ENCODE measurements around the gene MRFAP1L1.

MRFAP1L1 gene

DNA sequence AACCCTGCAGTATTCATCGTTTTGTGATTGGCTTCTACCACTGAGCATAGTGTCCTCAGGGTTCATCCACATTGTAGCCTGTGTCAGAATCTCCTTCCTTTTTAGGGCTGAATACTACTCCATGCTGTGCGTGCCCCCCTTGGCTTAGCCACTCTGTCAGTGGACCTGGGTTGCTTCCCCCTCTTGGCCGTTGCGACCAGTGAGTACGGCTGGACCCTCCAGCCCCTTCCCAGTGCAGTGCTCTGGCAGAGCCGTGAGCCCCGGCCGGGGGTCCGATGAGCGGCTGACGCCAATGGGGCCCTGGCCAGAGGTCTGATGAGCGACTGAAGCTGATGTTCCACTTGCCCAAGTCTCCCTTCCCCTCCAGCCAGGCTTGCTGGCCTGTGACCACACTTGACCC lies 13.2 kb upstream of the MRFAP1L1 start:
- H3K27ac ChIP-seq (replicated peaks) = no peak overlapping the region
- TF ChIP-seq SPI1 (IDR thresholded peaks at IDR 0.05; ENCODE audit: borderline replicate concordance, low read depth) = no peak
- no peak overlapping the region for H3K4me3 ChIP-seq (replicated peaks; ENCODE audit: insufficient read depth, low read length)
- DNase-seq (ENCODE audit: low read depth in 1 of 2, low spot score in 1 of 2) = no peak
- no peaks in the 10 kb centered on the region for H3K27me3 ChIP-seq (ENCODE audit: insufficient read depth, poor library complexity, severe bottlenecking)

DNA sequence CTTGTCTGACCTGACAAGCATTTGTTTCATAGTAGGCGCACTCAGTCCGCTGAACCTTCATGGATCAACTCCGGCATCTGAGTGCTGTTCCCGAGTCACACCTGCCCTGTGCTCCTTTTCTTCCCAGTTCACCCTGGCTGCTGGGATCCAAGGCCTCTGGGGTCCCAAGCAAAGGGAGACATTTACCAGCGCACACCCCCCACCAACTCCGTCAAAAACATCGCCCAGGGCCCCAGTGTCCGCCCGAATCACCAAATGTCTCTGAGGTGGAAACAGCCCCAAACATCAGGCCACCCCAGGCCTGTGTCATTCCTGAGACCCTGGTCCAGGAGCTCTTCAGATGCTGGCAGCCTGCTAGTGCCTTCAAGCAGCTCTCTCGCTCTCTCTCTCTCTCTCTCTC lies 11.5 kb upstream of the MRFAP1L1 start:
- TF ChIP-seq POLR2AphosphoS5 (IDR thresholded peaks at IDR 0.05; ENCODE audit: low read depth) (no peak), SPI1 (IDR thresholded peaks at IDR 0.05; ENCODE audit: borderline replicate concordance, low read depth) (no peak), GABPA (IDR thresholded peaks at IDR 0.05; ENCODE audit: low read depth) (no peak)
- TF ChIP-seq, protein P1, sequence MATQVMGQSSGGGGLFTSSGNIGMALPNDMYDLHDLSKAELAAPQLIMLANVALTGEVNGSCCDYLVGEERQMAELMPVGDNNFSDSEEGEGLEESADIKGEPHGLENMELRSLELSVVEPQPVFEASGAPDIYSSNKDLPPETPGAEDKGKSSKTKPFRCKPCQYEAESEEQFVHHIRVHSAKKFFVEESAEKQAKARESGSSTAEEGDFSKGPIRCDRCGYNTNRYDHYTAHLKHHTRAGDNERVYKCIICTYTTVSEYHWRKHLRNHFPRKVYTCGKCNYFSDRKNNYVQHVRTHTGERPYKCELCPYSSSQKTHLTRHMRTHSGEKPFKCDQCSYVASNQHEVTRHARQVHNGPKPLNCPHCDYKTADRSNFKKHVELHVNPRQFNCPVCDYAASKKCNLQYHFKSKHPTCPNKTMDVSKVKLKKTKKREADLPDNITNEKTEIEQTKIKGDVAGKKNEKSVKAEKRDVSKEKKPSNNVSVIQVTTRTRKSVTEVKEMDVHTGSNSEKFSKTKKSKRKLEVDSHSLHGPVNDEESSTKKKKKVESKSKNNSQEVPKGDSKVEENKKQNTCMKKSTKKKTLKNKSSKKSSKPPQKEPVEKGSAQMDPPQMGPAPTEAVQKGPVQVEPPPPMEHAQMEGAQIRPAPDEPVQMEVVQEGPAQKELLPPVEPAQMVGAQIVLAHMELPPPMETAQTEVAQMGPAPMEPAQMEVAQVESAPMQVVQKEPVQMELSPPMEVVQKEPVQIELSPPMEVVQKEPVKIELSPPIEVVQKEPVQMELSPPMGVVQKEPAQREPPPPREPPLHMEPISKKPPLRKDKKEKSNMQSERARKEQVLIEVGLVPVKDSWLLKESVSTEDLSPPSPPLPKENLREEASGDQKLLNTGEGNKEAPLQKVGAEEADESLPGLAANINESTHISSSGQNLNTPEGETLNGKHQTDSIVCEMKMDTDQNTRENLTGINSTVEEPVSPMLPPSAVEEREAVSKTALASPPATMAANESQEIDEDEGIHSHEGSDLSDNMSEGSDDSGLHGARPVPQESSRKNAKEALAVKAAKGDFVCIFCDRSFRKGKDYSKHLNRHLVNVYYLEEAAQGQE (IDR thresholded peaks at IDR 0.05; ENCODE audit: insufficient replicate concordance, low read depth) = no peak
- TF ChIP-seq, protein P2, sequence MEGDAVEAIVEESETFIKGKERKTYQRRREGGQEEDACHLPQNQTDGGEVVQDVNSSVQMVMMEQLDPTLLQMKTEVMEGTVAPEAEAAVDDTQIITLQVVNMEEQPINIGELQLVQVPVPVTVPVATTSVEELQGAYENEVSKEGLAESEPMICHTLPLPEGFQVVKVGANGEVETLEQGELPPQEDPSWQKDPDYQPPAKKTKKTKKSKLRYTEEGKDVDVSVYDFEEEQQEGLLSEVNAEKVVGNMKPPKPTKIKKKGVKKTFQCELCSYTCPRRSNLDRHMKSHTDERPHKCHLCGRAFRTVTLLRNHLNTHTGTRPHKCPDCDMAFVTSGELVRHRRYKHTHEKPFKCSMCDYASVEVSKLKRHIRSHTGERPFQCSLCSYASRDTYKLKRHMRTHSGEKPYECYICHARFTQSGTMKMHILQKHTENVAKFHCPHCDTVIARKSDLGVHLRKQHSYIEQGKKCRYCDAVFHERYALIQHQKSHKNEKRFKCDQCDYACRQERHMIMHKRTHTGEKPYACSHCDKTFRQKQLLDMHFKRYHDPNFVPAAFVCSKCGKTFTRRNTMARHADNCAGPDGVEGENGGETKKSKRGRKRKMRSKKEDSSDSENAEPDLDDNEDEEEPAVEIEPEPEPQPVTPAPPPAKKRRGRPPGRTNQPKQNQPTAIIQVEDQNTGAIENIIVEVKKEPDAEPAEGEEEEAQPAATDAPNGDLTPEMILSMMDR (IDR thresholded peaks at IDR 0.05; ENCODE audit: insufficient read depth, low read length) = no peak
- DNase-seq (ENCODE audit: low read depth in 1 of 2, low spot score in 1 of 2) = no peak
- Histone ChIP-seq H3K27ac (replicated peaks) (no peak overlapping the region), H3K4me3 (replicated peaks; ENCODE audit: insufficient read depth, low read length) (no peak overlapping the region), H3K27me3 (ENCODE audit: insufficient read depth, poor library complexity, severe bottlenecking) (no peaks in the 10 kb centered on the region)

DNA sequence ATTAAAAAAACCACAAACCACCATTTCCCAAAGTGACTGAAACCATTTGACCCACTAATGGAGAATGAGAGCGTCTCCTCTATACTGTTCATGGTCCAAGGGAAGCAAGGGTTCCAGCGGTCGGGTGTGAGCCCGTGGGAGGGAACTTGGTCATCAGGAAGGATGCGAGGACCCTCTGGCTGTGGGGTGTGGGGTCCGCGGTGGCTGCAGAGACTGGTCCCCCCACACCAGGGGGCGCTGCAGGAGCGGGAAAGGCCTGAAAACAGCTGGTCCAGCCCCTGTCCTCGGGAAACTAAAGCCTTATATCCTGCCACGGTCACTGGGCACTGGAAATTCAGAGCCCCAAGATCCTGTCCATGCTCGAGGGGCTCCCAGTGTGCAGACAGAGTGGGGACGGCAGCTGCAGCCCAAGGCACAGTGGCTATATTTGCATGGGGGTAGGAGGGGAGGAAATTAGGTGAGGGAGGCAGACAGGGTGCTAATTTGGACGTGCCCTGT lies 10.6 kb upstream of the MRFAP1L1 start:
- no peak overlapping the region for H3K4me3 ChIP-seq (replicated peaks; ENCODE audit: insufficient read depth, low read length)
- no peak overlapping the region for H3K27ac ChIP-seq (replicated peaks)
- DNase-seq (ENCODE audit: low read depth in 1 of 2, low spot score in 1 of 2) = peak in 1 of 2 experiments; percentile 73
- no peak for TF ChIP-seq POLR2AphosphoS5 (IDR thresholded peaks at IDR 0.05; ENCODE audit: low read depth)
- no peak for TF ChIP-seq GABPA (IDR thresholded peaks at IDR 0.05; ENCODE audit: low read depth)
- TF ChIP-seq, protein P2 (IDR thresholded peaks at IDR 0.05; ENCODE audit: insufficient read depth, low read length) = peak; percentile 87
- TF ChIP-seq, protein P1 (IDR thresholded peaks at IDR 0.05; ENCODE audit: insufficient replicate concordance, low read depth) = no peak
- TF ChIP-seq SPI1 (IDR thresholded peaks at IDR 0.05; ENCODE audit: borderline replicate concordance, low read depth) = no peak
- H3K27me3 ChIP-seq (ENCODE audit: insufficient read depth, poor library complexity, severe bottlenecking) = no peaks in the 10 kb centered on the region

DNA sequence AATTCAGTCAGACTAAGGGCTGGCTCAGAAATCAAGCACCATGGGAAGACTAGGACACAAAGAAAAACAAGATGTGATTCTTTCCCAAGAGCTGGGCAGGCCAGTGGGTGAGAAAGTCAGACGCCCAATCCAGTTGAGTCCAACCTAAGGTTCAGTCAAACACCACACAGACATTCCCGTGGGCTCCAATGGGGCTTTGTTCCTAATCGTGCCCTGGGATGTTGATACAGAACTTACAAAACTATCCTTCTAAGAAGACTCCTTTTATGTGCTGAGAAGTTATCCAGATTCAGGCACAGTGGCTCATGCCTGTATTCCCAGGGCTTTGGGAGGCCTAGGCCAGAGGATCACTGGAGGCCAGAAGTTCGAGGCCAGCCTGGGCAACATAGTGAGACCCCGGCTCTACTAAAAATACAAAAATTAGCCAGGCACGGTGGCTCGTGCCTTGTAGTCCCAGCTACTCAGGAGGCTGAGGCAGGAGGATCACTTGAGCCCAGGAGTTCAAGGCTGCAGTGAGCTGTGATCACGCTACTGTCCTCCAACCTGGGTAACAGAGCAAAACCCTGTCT lies 10.0 kb upstream of the MRFAP1L1 start:
- Histone ChIP-seq H3K27ac (replicated peaks) (no peak overlapping the region), H3K4me3 (replicated peaks; ENCODE audit: insufficient read depth, low read length) (no peak overlapping the region), H3K27me3 (ENCODE audit: insufficient read depth, poor library complexity, severe bottlenecking) (no peaks in the 10 kb centered on the region)
- no peak for DNase-seq (ENCODE audit: low read depth in 1 of 2, low spot score in 1 of 2)
- TF ChIP-seq SPI1 (IDR thresholded peaks at IDR 0.05; ENCODE audit: borderline replicate concordance, low read depth) = no peak
- TF ChIP-seq POLR2AphosphoS5 (IDR thresholded peaks at IDR 0.05; ENCODE audit: low read depth) = no peak
- TF ChIP-seq, protein P1 (IDR thresholded peaks at IDR 0.05; ENCODE audit: insufficient replicate concordance, low read depth) = no peak
- TF ChIP-seq, protein P2 (IDR thresholded peaks at IDR 0.05; ENCODE audit: insufficient read depth, low read length) = no peak
- TF ChIP-seq GABPA (IDR thresholded peaks at IDR 0.05; ENCODE audit: low read depth) = no peak
